MV-4-11 (cell line): ENCODE results near the gene PPFIA2.
A peak's percentile ranks its signal among the peaks of the same experiment; 100 is the strongest.

Source experiments
- DNase-seq: peaks from one replicate; lab custom pipeline; 2025; lab: John Stamatoyannopoulos, UW

The PPFIA2 gene

DNA sequence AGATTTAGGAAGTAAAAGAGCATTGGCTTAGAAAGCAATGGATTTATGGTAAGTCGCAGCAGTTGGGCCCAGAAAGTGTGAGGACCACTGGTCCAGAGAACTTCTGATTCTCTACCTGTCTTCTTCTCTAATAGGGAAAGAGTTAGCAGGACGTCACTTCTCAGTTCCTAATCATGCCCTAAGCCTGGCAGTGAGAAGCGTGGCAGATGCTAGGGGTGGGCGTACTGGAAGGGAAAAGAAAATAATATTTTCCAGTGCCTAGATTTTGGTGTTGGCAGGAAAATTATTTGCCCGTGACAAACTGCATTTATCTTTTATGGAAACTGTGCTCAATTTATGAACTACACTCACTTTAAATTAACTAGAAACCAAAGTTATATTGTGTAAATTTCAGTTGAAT, 212.3 kb downstream of the PPFIA2 start:
- DNase-seq, result no peak

- DNase-seq, result no peak
These were observed 215.5 kb downstream of the PPFIA2 start for GRCh38 chr12:81543621-81544139.

DNA sequence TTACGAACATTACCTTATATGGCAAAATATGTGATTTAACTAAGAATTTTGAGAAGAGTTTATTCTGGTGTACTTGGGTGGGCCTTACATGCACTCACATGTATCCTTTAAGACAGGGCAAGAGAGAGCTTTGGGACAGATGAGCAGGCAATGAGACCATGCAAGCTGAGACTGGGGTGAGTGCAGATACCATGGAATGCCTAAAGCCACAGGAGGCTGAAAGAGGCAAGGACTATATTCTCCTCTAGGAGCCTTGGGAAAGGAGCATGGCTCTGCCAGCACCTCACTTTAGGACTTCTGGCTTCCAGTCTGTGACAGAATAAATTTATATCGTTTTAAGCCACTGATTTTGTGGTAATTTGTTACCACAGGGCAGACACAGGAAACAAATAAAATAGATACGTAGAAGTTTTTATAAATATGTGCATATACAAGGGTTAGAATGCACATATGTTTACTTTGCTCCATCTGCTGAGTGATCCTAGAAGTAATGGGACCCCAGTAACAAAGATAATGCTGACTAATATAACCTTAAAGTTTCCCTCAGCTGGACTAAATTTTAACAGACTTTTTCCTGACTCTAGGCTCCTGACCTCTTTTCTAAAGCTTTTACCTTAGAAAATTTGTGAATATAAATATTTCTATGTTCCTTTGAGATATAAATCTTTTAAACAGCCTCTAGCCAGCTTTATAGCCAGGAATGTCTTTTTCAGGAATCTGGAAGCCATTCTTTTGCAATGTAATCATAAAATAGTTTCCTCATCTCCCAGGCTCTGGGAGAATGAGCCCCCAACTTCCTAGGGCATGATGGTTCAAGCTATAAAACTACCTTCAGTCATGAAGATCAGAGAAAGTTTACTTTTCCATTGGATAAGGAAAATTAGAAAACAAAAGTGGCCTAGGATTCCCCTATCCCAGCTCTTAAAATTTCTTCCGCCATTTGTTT, 216.8 kb downstream of the PPFIA2 start:
- no peak for DNase-seq

- DNase-seq, result no peak
These were observed 218.0 kb downstream of the PPFIA2 start for GRCh38 chr12:81541121-81541520.

DNA sequence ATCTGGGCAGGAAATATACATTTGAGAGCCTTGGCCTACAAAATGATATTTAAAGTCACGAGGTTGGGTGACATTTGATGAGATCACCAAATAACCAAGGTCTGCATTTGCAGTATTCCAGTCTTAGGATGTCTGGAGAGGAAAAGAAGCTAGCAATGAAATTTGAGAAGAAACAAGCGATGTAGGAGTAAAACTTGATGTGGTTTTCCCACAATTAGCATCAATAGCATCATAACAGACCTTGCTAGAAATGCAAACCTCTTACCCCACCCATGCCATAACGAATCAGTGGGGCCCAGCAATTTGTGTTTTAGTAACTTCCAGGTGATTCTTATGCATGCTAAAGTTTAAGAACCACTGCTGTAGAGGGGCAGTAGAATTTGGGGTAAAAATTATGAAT, 219.9 kb downstream of the PPFIA2 start:
- no peak for DNase-seq

- DNase-seq, result no peak
These were observed 226.1 kb downstream of the PPFIA2 start for GRCh38 chr12:81533054-81533453.

GRCh38 chr12:81530352-81530751, 228.8 kb downstream of the PPFIA2 start:
- DNase-seq, result no peak

DNA sequence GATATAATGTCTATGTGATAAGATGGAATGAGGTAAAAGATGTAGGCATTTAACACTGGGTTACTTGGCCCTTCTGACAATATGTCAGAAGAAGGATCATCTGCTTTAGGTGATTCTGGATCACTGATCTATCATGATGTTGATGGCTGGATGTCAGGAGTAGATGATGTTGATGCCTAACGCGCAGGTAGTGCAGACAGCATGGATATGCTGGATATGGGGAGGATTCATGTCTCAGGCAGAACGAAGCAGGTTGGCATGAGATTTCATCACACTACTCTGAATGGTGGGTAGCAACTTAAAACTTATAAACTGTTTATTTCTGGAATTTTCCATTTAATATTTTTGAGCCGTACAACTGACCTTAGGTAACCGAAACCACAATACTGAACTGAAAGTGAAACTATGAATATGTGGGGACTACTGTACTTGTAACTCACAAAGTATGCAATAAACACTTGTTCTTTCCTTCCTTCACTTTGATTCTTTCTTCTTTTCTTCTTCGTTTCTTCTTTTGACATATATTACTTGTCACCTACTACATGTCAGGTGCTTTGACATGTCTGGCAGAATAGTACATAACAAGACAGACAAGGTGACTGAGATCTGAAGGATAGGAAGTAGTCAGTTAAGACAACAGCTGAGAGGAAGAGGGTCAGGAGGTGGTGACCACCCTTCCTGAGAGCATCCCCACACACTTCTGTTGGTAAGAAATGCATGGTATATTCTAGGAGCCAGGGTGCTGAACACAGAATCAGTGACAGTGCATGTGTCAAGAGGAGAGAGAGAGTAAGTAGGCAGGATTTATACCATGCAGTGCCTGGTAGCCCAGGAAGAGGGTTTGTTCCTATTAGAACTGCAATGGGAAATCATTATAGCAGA, 238.8 kb downstream of the PPFIA2 start:
- peak; percentile 33 for DNase-seq

DNA sequence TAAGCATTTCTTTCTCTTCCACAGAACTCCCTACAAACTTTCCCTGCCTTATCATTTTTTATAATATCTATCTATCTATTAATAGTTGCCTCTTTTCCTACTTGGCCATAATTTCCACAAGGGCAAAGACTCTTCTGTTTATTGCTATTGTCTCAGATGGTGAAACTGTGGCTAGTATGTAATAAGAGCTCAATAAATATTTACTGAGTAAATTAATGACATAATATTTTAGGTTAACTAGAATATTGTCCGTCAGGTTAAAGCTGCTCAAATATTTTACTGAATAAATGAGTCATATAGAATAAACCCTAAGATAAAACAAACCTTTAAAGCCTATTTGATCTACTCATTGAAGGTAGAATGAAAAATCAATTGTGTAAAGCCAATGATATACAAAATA, 240.5 kb downstream of the PPFIA2 start:
- DNase-seq, result no peak

- no peak for DNase-seq
These were observed 241.9 kb downstream of the PPFIA2 start for GRCh38 chr12:81517296-81517695.

DNA sequence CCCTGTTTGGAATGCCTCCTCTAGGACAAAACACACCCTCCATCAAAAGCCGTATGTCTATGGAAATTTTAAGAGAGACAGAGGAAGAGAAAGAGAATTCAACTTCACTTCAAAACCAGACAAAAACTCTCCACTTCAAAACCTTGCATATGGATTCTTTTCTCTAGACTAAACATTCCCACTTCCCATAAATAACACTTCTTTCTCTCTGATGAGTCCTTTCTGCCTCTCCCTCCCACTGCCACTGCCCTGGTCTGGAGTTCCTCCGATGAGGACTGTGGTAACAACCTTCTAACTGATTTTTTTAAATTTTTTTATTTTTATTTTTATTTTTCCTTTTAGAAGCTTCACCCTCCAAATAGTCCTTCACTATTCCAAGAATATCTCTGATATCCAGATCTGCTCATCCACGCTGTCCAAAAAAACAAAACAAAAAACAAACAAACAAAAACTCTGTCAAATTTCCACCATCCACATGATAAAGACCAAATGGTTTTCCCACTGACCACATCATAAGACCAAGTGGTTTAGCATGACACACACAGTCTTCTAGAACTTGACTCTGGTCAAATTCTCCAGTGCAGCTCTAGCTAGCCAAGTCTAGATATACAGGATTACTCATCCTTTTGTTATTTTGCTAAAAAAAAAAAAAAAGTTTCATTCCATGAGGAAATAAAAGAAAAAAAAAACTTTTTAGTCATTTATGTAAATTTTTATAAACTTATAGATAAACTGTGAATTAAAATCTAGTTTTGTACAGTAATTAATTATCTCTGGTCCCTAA, 256.0 kb downstream of the PPFIA2 start:
- no peak for DNase-seq

DNA sequence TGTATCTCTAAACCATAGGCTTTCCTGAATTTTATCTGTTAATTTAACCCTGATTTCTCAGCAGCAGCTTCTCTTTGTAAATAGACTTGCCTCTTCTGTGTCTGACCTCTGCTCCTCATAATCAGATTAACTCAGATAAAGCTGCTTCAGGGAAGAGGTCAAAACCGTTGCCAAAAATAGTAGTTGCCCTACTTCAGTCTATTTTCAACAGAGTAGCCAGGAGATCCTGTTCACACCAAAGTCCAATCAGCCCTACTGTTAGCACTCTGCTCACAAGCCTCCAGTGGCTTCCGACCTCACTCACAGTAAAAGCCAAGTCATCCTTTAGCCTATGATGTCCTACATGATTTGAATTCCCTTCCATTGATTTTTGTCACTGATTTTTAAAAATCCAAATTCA, 258.4 kb downstream of the PPFIA2 start:
- DNase-seq, result no peak

GRCh38 chr12:81499809-81500208, 259.3 kb downstream of the PPFIA2 start:
- no peak for DNase-seq

DNA sequence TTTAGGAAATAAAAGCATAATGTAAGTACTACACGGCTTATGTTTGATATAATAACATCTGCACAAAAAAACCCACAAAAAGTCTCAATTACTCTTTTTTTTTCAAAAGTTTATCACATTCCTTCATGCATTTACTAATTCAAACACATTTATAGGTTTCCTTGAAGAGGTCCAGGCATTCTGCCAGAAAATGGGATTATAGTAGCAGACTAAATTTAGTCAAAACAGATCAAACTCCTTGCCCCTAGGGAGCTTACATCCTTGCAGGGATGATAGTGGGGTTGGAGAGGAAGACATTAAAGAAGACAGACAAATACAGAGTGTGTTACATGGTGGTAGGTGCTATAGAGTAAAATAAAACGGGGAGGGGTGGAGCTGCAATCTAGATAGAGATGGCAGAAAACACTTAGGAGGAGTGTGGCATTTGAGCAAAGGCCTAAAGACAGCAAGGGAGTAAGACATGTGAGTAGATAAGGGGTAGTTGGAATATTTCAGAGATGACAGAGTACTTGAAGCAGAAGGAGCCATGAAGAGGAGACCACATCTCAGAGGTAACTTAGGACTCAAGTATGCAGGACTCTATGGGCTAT, 266.9 kb downstream of the PPFIA2 start:
- no peak for DNase-seq

DNA sequence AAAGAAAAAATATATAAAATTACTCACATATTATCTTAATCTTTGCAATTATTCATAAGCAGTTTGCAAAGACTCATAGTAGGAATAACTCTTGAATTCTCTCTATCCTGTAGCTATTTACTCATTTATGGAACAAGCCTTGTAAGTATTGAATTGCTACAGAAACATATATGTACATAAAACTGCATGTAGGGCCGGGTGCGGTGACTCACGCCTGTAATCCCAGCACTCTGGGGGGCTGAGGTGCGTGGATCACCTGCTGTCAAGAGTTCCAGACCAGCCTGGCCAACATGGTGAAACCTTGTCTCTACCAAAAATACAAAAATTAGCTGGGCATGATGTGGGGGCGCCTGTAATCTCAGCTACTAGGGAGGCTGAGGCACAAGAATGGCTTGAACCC, 286.2 kb downstream of the PPFIA2 start:
- DNase-seq, result no peak

- DNase-seq, result no peak
These were observed 288.2 kb downstream of the PPFIA2 start for GRCh38 chr12:81470923-81471322.

DNA sequence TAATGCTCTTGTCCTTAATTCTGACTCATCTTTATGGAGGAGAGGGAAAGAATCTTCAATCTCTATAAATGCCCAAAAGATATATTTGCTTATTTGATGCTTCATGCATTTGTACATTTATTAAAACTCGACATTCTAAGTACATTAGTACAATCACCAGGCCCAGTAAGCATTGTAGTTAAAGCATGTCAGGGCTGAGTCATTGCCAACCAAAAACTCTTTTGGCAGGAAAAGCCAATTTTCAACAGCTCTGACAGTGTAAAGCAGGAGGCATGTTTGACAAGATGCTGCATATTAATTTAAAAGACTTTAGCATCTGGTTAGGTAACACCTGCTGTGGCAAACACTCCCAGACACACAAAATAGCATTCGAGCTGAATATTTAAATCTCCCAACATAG, 290.9 kb downstream of the PPFIA2 start:
- no peak for DNase-seq

- no peak for DNase-seq
These were observed 293.3 kb downstream of the PPFIA2 start for GRCh38 chr12:81465876-81466275.

DNA sequence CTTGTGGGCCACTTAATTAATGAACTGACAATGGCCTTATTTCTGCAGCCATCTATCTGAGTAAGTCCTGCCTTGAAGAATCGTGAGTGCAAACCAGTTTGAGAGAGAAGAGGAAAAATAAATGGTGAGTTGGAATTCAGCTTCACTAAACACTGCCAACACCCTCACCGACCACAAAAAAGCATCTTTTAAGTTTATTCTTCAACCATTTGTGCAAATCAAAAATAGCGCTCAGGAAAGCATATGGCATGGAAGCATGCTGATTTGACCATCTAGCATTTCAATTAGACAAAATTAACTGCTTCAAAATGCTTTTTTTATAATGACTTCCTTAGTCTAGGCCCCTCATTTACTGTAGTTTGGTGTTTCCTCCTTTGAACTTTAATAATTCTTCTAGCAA, 294.0 kb downstream of the PPFIA2 start:
- DNase-seq, result no peak

DNA sequence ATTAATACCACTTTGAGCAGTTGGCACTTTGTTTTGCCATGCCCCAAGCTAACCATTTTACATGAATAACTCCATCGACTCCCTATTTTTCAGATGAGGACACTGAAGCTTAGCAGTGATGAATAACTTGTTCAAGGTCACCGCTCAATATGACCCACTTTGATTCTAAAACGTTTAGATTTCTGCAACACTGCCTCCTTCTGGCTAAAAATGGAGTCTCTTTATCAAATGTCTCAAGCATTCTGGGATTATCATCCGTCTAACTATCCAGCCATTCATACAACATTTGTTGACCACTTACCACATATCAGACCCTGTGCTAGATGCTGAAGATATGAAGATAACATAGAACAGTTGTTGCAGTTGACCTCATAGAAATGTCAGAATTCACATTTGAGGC, 298.0 kb downstream of the PPFIA2 start:
- DNase-seq, result no peak

GRCh38 chr12:81450920-81451739, 308.0 kb downstream of the PPFIA2 start:
- peak; percentile 33 for DNase-seq
